Hematopoietic multipotent progenitor cell treated with erythropoietin and hydrocortisone succinate and interleukin-3 and kit ligand, for 15 days (in vitro differentiated cells): Measurements from ENCODE around the gene SPRR1A.

ENCODE experiments used
- DNase-seq: peaks from one replicate; pipeline ENCODE4 v3.0.0-alpha.2; 2015; ENCODE audit warnings: low spot score

SPRR1A gene, protein sequence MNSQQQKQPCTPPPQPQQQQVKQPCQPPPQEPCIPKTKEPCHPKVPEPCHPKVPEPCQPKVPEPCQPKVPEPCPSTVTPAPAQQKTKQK

GRCh38 chr1:152983743-152984142 lies at the start of gene SPRR1A:
Gene SPRR1A, plus strand, starts transcription at chr1:152984081. Its CDS starts 1,150 bp downstream, at chr1:152985231.
- no peak for DNase-seq

DNA sequence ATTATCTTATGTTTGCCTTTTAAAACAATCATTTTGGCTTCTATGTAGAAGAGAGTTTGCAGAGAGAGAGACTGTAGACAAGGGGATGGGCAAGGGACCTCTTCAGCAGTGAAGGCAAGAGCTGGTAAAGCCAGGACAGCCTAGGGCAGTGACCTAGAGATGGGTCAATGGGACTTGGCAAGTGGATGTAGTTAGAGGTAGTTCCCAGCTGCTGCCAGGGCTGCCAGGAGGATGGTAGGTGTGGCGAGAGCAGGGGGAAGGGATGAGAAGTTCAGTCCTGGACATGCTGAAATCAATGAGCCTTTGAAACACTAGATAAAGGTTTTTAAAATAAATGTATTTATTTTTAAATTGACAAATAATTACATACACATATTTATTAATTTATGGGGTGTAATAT lies 43.3 kb upstream of the SPRR1A start:
- no peak for DNase-seq

- DNase-seq: no peak
Measured at GRCh38 chr1:152941037-152941711, 42.7 kb upstream of the SPRR1A start.

GRCh38 chr1:152942161-152942560 lies 41.7 kb upstream of the SPRR1A start:
- DNase-seq: no peak

GRCh38 chr1:152946248-152946647 lies 37.6 kb upstream of the SPRR1A start:
- DNase-seq: no peak

DNA sequence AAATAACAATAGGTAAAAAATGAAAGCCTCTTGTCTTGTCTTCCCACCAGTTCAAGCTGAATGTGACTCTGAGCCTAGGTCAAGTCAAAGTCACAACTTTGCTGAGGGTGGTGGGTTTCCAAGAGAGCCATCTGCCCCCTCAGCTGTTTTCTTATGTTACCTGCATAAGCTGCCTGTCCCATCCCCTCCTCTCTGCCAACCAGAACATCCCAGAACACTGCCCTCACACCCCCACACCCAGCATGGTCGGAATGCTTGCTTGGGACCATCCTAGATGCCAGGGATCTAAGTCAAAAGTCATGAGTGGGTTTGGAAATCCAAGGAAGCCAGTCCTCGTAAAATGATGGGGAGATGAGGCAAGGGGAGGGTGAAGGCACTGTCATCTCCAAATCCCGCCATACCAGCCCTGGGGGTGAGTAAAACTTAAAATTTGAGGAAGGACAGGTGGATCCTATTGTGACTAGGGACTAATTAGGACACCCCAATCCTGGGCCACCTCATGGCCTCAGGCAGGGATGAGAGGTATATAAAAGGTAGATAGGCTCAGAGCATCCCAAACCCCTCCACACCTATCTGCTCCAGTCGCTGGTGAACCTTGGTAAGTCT lies 37.1 kb upstream of the SPRR1A start, which contains the start of gene SPRR5:
Gene SPRR5, plus strand, starts transcription at position 556 of the 606 bp plus-strand sequence. CDS start 1,349 bp downstream, outside the sequence.
- no peak for DNase-seq

- DNase-seq: no peak
Measured at GRCh38 chr1:152951711-152952110, 32.2 kb upstream of the SPRR1A start.

DNA sequence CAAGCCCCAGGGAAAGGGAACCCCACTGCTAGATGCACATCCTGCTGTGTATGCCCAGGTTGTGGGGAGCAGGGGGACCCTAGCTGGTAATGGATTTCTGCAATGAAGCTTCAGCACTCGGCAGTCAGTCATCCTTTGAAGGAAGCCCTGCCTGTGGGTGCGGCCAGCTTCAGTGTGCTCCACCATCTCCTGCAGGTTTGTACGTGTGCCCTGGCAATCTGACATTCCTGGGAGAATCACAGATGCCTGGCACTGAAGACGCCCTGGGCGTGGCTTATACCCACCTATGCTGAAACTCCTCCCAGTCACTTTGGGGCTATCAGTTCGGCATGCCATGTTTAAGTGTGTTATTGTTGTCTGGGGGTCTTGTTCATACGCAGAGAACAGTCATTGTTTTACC lies 30.1 kb upstream of the SPRR1A start:
- DNase-seq: no peak

- DNase-seq: no peak
Measured at GRCh38 chr1:152954436-152954835, 29.4 kb upstream of the SPRR1A start.

DNA sequence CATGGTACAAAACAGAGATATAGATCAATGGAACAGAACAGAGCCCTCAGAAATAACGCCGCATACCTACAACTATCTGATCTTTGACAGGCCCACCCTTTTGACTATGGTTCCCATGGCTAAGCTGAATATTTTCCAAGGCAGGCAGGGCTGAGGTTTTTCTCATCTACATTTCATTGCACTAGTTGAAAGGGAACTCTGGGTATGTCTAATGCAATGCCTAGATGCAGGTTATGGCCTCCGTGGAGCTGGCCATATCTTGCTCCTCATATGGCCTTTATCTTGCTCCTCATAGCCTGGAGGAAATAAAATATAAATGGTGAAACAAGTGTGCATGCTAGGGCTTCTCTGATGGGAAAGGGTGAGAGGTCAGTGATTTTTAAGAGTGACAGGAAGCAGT lies 26.3 kb upstream of the SPRR1A start:
- DNase-seq: no peak

DNA sequence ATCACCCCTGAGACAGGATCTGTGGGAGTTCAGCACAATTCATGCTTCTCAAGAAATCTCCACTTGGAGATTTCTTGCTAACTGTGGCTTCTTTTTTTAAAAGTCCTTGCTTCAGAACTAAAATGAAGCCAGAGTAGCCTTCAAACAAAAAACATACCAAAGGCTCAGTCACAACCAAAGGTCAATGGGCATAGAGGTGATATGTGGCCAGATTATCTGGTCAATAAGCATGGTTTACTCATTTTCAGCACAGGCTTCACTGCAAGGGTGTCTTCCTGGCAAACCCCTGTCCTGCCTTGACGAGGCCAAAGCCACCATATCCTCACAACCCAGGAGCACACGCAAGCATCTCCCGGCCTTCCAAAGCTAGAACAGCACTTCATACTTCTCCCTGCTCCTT lies 24.6 kb upstream of the SPRR1A start:
- DNase-seq: no peak

DNA sequence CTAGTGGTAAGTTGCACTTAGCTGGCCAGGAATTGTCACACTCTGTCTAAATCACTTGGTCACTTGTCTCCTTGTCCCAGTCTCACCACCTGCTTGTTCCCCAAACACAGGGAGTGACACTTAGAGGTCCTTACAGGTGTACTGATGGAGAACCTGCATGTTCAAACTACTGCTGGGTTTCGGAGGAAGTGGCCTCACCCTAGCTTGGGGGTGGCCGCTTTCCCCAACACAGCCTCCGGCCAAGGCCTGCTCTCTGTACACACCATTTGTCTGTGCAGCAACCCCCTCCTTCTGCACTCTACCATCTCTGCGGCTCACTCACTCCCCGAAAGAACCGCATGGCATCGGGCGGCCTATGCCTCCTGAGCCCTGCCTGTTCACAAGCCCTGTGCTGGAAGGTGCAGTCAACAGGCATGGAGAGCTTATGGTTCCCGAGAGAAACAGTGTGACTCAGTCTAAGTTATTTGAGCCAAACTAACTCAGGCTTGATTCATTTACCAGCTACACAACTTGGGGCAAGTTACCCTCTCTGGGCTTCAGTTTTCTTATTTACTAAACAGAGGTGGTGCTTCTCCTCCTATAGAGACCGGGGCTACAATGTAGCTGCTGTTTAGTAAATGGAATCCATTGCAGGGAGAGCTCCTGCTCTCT lies 24.0 kb upstream of the SPRR1A start:
- no peak for DNase-seq

DNA sequence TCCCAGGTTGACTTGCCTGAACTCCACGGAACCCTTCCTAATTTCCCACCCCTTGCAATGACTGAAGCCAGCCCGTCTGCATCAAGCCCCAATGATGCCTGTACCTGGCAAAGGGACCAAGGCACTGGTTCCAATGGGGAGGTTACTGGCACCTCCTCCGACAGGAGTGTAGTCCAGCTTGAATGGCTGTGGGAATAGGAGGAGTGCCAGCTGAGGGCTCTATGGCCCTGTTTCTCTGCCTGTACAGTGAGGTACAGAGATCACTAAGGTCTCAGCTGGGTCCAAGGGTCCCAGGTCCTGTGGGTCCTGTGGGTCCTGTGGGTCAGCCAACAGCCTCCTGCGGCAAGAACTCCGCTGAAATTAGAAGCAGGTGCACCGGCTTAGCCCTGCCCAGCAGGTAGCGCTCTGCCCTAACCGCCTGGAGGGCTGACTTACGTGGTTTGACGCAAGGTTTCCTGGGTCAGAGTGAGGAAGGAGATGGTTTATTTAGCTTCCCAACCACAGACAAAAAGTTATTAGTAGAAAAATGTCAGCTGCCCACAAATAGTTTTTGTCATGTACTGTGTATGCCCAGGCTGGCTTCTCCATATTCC lies 23.3 kb upstream of the SPRR1A start:
- no peak for DNase-seq

GRCh38 chr1:152961226-152961891 lies 22.5 kb upstream of the SPRR1A start:
- DNase-seq: no peak

- DNase-seq: no peak
Measured at GRCh38 chr1:152962876-152963415, 20.9 kb upstream of the SPRR1A start.

DNA sequence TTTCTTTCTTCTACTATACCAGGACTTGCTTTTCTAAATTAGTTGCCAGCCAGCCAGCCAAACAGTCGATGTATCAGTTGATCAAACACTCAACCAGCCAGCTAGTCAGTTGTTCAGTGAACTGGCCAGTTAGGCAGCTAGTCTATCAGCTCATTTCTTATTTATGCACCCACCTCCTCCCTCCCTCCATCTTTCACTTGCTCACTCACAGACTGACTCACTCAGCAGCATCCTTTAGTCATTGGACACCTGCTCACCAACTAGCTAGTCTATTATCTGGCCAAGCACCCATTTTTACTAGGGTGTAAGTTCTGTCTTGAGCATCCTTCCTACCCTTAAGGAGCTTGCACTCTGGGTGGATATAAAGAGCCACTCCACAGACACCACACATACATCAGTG lies 19.3 kb upstream of the SPRR1A start:
- no peak for DNase-seq

GRCh38 chr1:152965853-152966252 lies 18.0 kb upstream of the SPRR1A start:
- no peak for DNase-seq

DNA sequence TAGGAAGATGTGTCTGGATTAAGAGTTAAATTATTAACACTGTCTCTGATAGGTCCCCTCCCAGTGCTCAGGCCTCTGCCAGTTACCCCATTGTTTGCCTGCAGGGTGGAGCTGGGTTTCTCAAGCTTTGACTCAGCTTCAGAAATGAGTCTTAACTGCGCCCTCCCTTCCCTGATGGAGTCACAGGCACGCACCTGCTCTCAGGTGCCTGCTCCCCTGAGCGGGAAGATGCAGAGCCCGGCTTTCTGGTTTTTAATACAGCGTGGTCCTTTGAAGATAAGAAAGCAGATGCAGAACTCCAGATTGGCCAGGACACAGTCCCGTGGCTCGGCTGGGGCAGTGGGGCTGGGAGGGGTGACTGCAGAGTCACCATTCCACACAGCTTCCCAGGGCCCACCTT lies 16.7 kb upstream of the SPRR1A start:
- no peak for DNase-seq

DNA sequence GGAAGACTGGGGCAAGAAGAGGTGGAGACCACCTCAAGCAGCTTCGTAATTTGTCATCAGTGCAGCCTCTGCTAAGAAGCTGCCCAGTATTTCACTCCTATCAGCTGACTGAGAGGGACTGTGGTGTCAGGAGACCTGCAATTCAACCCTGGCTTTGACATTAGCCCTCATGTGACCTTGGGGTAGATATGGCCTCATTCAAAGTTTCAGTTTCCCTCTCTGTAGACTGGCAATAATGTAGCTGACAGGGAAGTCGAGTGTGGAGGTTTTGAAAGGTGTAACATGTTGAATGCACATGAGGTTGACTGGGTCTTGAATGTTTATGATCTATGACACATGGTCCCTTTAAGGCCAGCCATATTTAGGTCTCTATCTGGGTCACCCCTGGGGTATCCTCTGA lies 15.6 kb upstream of the SPRR1A start:
- DNase-seq: no peak

- no peak for DNase-seq
Measured at GRCh38 chr1:152969036-152969435, 14.8 kb upstream of the SPRR1A start.

DNA sequence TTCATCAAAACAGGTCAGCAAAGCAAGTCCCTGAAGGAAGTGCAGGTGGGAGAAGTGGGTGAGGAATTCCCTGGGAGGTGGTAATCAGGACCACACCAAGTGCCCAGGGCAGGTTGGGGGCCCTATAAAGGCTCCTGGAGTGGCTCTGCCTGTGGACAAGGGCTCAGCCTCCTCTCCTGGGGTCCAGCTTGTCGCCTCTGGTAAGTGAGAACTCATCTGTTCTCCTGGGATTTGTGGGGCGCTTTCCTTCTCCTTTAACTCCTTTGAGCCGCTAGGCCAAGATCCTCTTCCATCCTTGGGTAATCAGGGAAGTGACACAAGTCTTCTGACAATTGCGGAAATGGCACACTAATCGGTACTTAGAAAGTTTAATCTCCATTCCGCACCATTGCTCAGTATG lies 13.4 kb upstream of the SPRR1A start, which contains the start of gene SPRR4:
Gene SPRR4, plus strand, starts transcription at position 154 of the 400 bp plus-strand sequence. CDS start 1,243 bp downstream, outside the sequence.
- DNase-seq: no peak
